ENCODE measurements around the gene EIF4H.

DNA sequence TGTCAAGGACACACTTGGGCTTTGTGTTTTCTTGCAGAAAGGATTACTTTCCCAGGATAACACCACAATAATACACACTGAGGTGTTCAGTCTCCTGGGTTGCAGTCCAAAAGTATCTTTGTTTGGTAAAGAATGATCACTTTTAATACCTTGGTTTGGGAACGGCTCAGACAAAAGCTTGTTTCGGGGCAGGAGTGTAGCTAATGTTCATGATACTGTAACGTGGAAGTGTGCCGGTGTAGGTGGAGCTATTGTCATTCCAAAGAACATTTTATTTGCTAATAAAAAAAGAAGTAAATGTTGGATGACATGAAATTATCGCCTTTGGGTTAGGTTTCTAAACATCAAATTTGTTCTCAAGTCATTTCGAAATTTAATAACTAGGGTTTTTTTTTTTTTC, 1.2 kb downstream of the EIF4H start:
- TF ChIP-seq, protein P1, sequence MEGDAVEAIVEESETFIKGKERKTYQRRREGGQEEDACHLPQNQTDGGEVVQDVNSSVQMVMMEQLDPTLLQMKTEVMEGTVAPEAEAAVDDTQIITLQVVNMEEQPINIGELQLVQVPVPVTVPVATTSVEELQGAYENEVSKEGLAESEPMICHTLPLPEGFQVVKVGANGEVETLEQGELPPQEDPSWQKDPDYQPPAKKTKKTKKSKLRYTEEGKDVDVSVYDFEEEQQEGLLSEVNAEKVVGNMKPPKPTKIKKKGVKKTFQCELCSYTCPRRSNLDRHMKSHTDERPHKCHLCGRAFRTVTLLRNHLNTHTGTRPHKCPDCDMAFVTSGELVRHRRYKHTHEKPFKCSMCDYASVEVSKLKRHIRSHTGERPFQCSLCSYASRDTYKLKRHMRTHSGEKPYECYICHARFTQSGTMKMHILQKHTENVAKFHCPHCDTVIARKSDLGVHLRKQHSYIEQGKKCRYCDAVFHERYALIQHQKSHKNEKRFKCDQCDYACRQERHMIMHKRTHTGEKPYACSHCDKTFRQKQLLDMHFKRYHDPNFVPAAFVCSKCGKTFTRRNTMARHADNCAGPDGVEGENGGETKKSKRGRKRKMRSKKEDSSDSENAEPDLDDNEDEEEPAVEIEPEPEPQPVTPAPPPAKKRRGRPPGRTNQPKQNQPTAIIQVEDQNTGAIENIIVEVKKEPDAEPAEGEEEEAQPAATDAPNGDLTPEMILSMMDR (conservative IDR thresholded peaks at IDR 0.05; ENCODE audit: low read depth, low read length) = no peak
- TF ChIP-seq EZH2 (IDR thresholded peaks at IDR 0.05; ENCODE audit: borderline replicate concordance, low read depth, low read length, poor library complexity, severe bottlenecking) = no peak

Data from A673 (cell line).